Measurements from ENCODE around the gene WDR59. TPM values are rescaled to one million over a fixed set of nuclear protein-coding genes. Genes with fewer than 3 reads are reported as not detected.
"Not testable (repeated sequence)": the region's sequence is repeated elsewhere in the genome, so short reads cannot be mapped to it uniquely, and the experiment has no call there.

Gene WDR59
- 10 to 100 TPM; 65.8 TPM for total RNA-seq

GRCh38 chr16:74984529-74985296, at the start of gene WDR59:
TSS of gene WDR59 (minus strand) at chr16:74985123. CDS start at chr16:74985017, 106 bp downstream.
- Mint-ChIP-seq H3K27me3 (no peaks in the 10 kb centered on the region), H3K27ac (peak within 1 kb of the TSS; percentile 92)
- POLR2A ChIA-PET: interaction anchor here (0.6 to 1.0 kb wide), 2 partner anchors 127 to 285 kb away, joined by 3 to 4 read pairs; no protein-coding TSS in a partner anchor

GRCh38 chr16:75032655-75033054, 47.7 kb upstream of the WDR59 start:
- Mint-ChIP-seq H3K27ac (no peak overlapping the region), H3K4me1 (peaks cover 13% of the 10 kb centered on the region), H3K4me3 (no peak overlapping the region), H3K27me3 (no peaks in the 10 kb centered on the region), H3K9me3 (peaks cover 9% of the 10 kb centered on the region), H3K36me3 (ENCODE audit: low read depth) (peaks cover 14% of the 10 kb centered on the region)
- CTCF ChIA-PET: interaction anchor here (0.6 to 1.2 kb wide), 2 partner anchors 20 to 54 kb away, joined by 3 to 4 read pairs; no protein-coding TSS in a partner anchor
- no peak for DNase-seq
- POLR2A ChIA-PET: interaction anchor here (0.6 kb wide), 1 partner anchor 57 kb away, joined by 9 read pairs; no protein-coding TSS in a partner anchor

More at GRCh38 chr16:74984529-74985296, at the start of gene WDR59:
- no peaks in the 10 kb centered on the region for H3K9me3 Mint-ChIP-seq
- peaks cover 23% of the 10 kb centered on the region for H3K4me1 Mint-ChIP-seq
- CTCF ChIA-PET: interaction anchor here (0.7 to 7.9 kb wide), 6 partner anchors 14 to 285 kb away, joined by 3 to 56 read pairs (median 4); partner anchors contain the start of gene ZNRF1
- peak; percentile 100 for DNase-seq
- peak within 1 kb of the TSS; percentile 91 for H3K4me3 Mint-ChIP-seq
- peaks cover 2% of the 10 kb centered on the region for H3K36me3 Mint-ChIP-seq (ENCODE audit: low read depth)

GRCh38 chr16:75029854-75030253, 44.9 kb upstream of the WDR59 start:
- DNase-seq: no peak
- CTCF ChIA-PET: interaction anchor here (1.1 kb wide), 1 partner anchor 18 kb away, joined by 3 read pairs; no protein-coding TSS in a partner anchor
- Mint-ChIP-seq H3K36me3 (ENCODE audit: low read depth) (no peaks in the 10 kb centered on the region), H3K27me3 (no peaks in the 10 kb centered on the region), H3K9me3 (peaks cover 3% of the 10 kb centered on the region), H3K27ac (no peak overlapping the region), H3K4me1 (peaks cover 15% of the 10 kb centered on the region), H3K4me3 (no peak overlapping the region)
- POLR2A ChIA-PET: no interaction called here

- no peaks in the 10 kb centered on the region for H3K36me3 Mint-ChIP-seq (ENCODE audit: low read depth)
- H3K4me1 Mint-ChIP-seq: peaks cover 22% of the 10 kb centered on the region
- no peak for DNase-seq
- H3K27ac Mint-ChIP-seq: no peak overlapping the region
- ChIA-PET CTCF (interaction anchor here (0.5 to 1.0 kb wide), 3 partner anchors 9 to 101 kb away, joined by 3 read pairs; no protein-coding TSS in a partner anchor), POLR2A (no interaction called here)
- no peaks in the 10 kb centered on the region for H3K27me3 Mint-ChIP-seq
- H3K4me3 Mint-ChIP-seq: no peak overlapping the region
- H3K9me3 Mint-ChIP-seq: no peaks in the 10 kb centered on the region
Observed at GRCh38 chr16:75028544-75029135, 43.7 kb upstream of the WDR59 start.

GRCh38 chr16:75027520-75028300, 42.8 kb upstream of the WDR59 start:
- CTCF ChIA-PET: no interaction called here
- H3K9me3 Mint-ChIP-seq: peaks cover 3% of the 10 kb centered on the region
- peaks cover 5% of the 10 kb centered on the region for H3K36me3 Mint-ChIP-seq (ENCODE audit: low read depth)
- H3K27ac Mint-ChIP-seq: no peak overlapping the region
- H3K27me3 Mint-ChIP-seq: no peaks in the 10 kb centered on the region
- no peak for DNase-seq
- H3K4me3 Mint-ChIP-seq: no peak overlapping the region
- H3K4me1 Mint-ChIP-seq: peaks cover 24% of the 10 kb centered on the region
- POLR2A ChIA-PET: no interaction called here

- Mint-ChIP-seq H3K36me3 (ENCODE audit: low read depth) (peaks cover 7% of the 10 kb centered on the region), H3K27ac (no peak overlapping the region), H3K4me3 (no peak overlapping the region), H3K9me3 (peaks cover 5% of the 10 kb centered on the region), H3K27me3 (no peaks in the 10 kb centered on the region), H3K4me1 (peaks cover 24% of the 10 kb centered on the region)
- no peak for DNase-seq
- ChIA-PET CTCF (interaction anchor here (1.5 kb wide), 1 partner anchor 22 kb away, joined by 3 read pairs; no protein-coding TSS in a partner anchor), POLR2A (no interaction called here)
Observed at GRCh38 chr16:75026892-75027391, 42.0 kb upstream of the WDR59 start.

GRCh38 chr16:75026239-75026891, 41.4 kb upstream of the WDR59 start:
- H3K27me3 Mint-ChIP-seq, POLR2A ChIA-PET, H3K27ac Mint-ChIP-seq, H3K4me3 Mint-ChIP-seq, DNase-seq: not testable (repeated sequence)
- CTCF ChIA-PET: interaction anchor here (0.7 to 1.5 kb wide), 3 partner anchors 15 to 24 kb away, joined by 3 read pairs; no protein-coding TSS in a partner anchor
- Mint-ChIP-seq H3K36me3 (ENCODE audit: low read depth) (peaks cover 12% of the 10 kb centered on the region), H3K4me1 (peaks cover 24% of the 10 kb centered on the region), H3K9me3 (peaks cover 11% of the 10 kb centered on the region)

- DNase-seq: no peak
- CTCF ChIA-PET: interaction anchor here (0.7 to 1.5 kb wide), 3 partner anchors 15 to 23 kb away, joined by 3 read pairs; no protein-coding TSS in a partner anchor
- H3K9me3 Mint-ChIP-seq: peaks cover 17% of the 10 kb centered on the region
- no peak overlapping the region for H3K4me3 Mint-ChIP-seq
- H3K27ac Mint-ChIP-seq: no peak overlapping the region
- H3K36me3 Mint-ChIP-seq (ENCODE audit: low read depth): peaks cover 19% of the 10 kb centered on the region
- H3K4me1 Mint-ChIP-seq: peaks cover 25% of the 10 kb centered on the region
- POLR2A ChIA-PET: no interaction called here
- H3K27me3 Mint-ChIP-seq: no peaks in the 10 kb centered on the region
Observed at GRCh38 chr16:75025761-75026160, 40.8 kb upstream of the WDR59 start.

GRCh38 chr16:75024594-75024993, 39.7 kb upstream of the WDR59 start:
- CTCF ChIA-PET: interaction anchor here (1.0 kb wide), 1 partner anchor 19 kb away, joined by 3 read pairs; no protein-coding TSS in a partner anchor

GRCh38 chr16:75024182-75024581, 39.3 kb upstream of the WDR59 start:
- Mint-ChIP-seq H3K27ac (peak overlapping the region; percentile 0), H3K36me3 (ENCODE audit: low read depth) (peaks cover 21% of the 10 kb centered on the region), H3K4me1 (peaks cover 16% of the 10 kb centered on the region), H3K4me3 (no peak overlapping the region), H3K27me3 (no peaks in the 10 kb centered on the region), H3K9me3 (peaks cover 23% of the 10 kb centered on the region)
- DNase-seq: no peak
- POLR2A ChIA-PET: no interaction called here
- CTCF ChIA-PET: interaction anchor here (0.6 kb wide), 1 partner anchor 58 kb away, joined by 3 read pairs; no protein-coding TSS in a partner anchor

More at GRCh38 chr16:75024594-75024993, 39.7 kb upstream of the WDR59 start:
- DNase-seq: no peak
- Mint-ChIP-seq H3K36me3 (ENCODE audit: low read depth) (peaks cover 21% of the 10 kb centered on the region), H3K4me1 (peaks cover 16% of the 10 kb centered on the region), H3K27me3 (no peaks in the 10 kb centered on the region), H3K4me3 (no peak overlapping the region), H3K9me3 (peaks cover 23% of the 10 kb centered on the region), H3K27ac (peak overlapping the region; percentile 0)
- POLR2A ChIA-PET: no interaction called here

GRCh38 chr16:75023009-75023408, 38.1 kb upstream of the WDR59 start:
- Mint-ChIP-seq H3K27ac (no peak overlapping the region), H3K4me3 (no peak overlapping the region)
- CTCF ChIA-PET: interaction anchor here (0.6 to 1.5 kb wide), 4 partner anchors 10 to 34 kb away, joined by 3 to 4 read pairs (median 4); no protein-coding TSS in a partner anchor

GRCh38 chr16:75022567-75022966, 37.6 kb upstream of the WDR59 start:
- ChIA-PET CTCF (interaction anchor here (1.0 to 1.5 kb wide), 2 partner anchors 10 to 19 kb away, joined by 3 to 4 read pairs; no protein-coding TSS in a partner anchor), POLR2A (no interaction called here)
- Mint-ChIP-seq H3K36me3 (ENCODE audit: low read depth) (peaks cover 22% of the 10 kb centered on the region), H3K4me3 (no peak overlapping the region), H3K4me1 (peaks cover 19% of the 10 kb centered on the region), H3K27ac (no peak overlapping the region), H3K27me3 (no peaks in the 10 kb centered on the region), H3K9me3 (peaks cover 23% of the 10 kb centered on the region)
- no peak for DNase-seq

More at GRCh38 chr16:75023009-75023408, 38.1 kb upstream of the WDR59 start:
- no peaks in the 10 kb centered on the region for H3K27me3 Mint-ChIP-seq
- H3K4me1 Mint-ChIP-seq: peaks cover 18% of the 10 kb centered on the region
- H3K9me3 Mint-ChIP-seq: peaks cover 23% of the 10 kb centered on the region
- no peak for DNase-seq
- POLR2A ChIA-PET: no interaction called here
- peaks cover 21% of the 10 kb centered on the region for H3K36me3 Mint-ChIP-seq (ENCODE audit: low read depth)
